PFSK-1 (cell line): ENCODE measurements around the gene MAPT.

Experiments used
- FOXP2 ChIP-seq: optimal IDR thresholded peaks from 2 replicates; pipeline ENCODE3; 2011; ENCODE audit warnings: borderline replicate concordance, control low read depth, inconsistent platforms; ENCODE audit not compliant: insufficient read depth; ENCODE audit errors: extremely low read length, extremely low read depth
- POLR2AphosphoS5 ChIP-seq: IDR thresholded peaks from 2 replicates; pipeline ENCODE4 v1.6.1; 2012; ENCODE audit warnings: low read depth, mild to moderate bottlenecking, control low read depth, low read length, moderate library complexity
- SIN3A ChIP-seq: IDR thresholded peaks from 2 replicates; pipeline ENCODE4 v1.6.1; 2012; ENCODE audit warnings: mild to moderate bottlenecking, low read length, moderate library complexity, borderline replicate concordance; ENCODE audit not compliant: insufficient read depth
- TAF1 ChIP-seq: IDR thresholded peaks from 2 replicates; pipeline ENCODE4 v1.6.1; 2012; ENCODE audit warnings: low read length, control low read depth, borderline replicate concordance; ENCODE audit not compliant: insufficient read depth
- TF ChIP-seq, protein P1 (sequence below), 2 experiments: IDR thresholded peaks; 2 replicates each; pipeline versions ENCODE4 v1.6.1 to v1.8.0; 2011 to 2012; ENCODE audit warnings: low read depth in 2 of 2, low read length in 2 of 2, control low read depth in 1 of 2, inconsistent platforms in 1 of 2, mild to moderate bottlenecking in 1 of 2, moderate library complexity in 1 of 2; ENCODE audit not compliant: insufficient read depth in 1 of 2

The MAPT gene

DNA sequence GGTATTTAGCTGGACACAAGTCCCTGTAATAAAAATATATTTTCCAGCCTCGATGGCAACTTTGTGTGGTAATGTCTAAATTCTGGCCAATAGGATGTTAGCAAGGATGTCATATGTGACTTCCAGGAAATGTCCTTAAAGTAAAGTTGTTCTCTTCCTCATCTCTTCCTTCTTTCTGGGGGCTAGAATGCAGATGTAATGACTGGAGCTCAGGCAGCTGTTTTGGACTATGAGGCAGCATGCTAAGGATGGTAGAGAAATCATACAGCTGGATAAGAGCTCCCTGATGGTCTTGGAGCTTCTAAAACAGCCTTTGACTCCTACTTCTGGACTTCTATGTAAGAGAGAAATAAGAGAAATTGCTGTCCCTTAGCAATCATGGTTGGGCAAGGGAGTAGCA lies 16.9 kb upstream of the MAPT start:
- TF ChIP-seq, protein P1, sequence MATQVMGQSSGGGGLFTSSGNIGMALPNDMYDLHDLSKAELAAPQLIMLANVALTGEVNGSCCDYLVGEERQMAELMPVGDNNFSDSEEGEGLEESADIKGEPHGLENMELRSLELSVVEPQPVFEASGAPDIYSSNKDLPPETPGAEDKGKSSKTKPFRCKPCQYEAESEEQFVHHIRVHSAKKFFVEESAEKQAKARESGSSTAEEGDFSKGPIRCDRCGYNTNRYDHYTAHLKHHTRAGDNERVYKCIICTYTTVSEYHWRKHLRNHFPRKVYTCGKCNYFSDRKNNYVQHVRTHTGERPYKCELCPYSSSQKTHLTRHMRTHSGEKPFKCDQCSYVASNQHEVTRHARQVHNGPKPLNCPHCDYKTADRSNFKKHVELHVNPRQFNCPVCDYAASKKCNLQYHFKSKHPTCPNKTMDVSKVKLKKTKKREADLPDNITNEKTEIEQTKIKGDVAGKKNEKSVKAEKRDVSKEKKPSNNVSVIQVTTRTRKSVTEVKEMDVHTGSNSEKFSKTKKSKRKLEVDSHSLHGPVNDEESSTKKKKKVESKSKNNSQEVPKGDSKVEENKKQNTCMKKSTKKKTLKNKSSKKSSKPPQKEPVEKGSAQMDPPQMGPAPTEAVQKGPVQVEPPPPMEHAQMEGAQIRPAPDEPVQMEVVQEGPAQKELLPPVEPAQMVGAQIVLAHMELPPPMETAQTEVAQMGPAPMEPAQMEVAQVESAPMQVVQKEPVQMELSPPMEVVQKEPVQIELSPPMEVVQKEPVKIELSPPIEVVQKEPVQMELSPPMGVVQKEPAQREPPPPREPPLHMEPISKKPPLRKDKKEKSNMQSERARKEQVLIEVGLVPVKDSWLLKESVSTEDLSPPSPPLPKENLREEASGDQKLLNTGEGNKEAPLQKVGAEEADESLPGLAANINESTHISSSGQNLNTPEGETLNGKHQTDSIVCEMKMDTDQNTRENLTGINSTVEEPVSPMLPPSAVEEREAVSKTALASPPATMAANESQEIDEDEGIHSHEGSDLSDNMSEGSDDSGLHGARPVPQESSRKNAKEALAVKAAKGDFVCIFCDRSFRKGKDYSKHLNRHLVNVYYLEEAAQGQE (IDR thresholded peaks at IDR 0.05; ENCODE audit: insufficient read depth in 1 of 2, low read depth in 2 of 2, low read length in 2 of 2) = no peak
- TF ChIP-seq SIN3A = no peak
- TF ChIP-seq FOXP2 = no peak
- no peak for TF ChIP-seq TAF1
- no peak for TF ChIP-seq POLR2AphosphoS5

DNA sequence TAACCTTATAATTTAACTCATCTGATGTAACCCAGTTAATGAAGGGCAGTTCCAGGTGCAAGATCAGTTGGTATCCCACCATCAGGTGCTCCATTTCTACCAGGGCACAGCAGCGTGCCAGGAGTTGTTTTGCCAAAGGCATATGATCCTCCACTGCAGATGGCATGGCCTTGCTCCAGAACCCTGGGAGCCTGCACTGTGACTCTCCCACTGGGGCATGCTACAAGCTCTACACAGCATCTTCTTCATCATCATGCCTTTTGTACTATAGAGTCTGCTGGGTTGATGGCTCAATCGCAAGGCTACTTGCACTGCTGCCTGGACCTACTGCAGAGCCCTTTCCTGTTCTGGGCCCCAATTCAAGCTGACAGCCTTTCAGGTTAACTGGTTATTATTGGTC lies 11.3 kb upstream of the MAPT start:
- TF ChIP-seq POLR2AphosphoS5 (no peak), SIN3A (no peak), TAF1 (no peak), FOXP2 (no peak)
- TF ChIP-seq, protein P1 (IDR thresholded peaks at IDR 0.05; ENCODE audit: insufficient read depth in 1 of 2, low read depth in 2 of 2, low read length in 2 of 2) = no peak

DNA sequence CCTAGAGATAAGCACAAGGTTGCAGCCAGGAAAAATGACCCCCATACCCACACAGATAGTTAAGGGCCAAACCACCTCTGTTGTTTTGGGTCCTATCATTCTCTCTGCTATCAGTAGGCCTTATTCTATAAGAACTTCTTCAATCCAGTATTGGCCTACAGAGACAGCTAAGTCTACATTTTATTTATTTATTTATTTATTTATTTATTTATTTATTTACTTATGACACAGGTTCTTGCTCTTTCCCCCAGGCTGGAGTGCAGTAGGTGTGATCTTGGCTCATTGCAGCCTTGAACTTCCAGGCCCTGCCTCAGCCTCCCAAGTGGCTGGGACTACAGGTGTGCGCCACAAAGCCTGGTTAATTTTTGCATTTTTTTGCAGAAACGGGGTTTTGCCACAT lies 7.5 kb upstream of the MAPT start:
- TF ChIP-seq SIN3A (no peak), FOXP2 (no peak), POLR2AphosphoS5 (no peak), TAF1 (no peak)
- TF ChIP-seq, protein P1 (IDR thresholded peaks at IDR 0.05; ENCODE audit: insufficient read depth in 1 of 2, low read depth in 2 of 2, low read length in 2 of 2) = no peak

DNA sequence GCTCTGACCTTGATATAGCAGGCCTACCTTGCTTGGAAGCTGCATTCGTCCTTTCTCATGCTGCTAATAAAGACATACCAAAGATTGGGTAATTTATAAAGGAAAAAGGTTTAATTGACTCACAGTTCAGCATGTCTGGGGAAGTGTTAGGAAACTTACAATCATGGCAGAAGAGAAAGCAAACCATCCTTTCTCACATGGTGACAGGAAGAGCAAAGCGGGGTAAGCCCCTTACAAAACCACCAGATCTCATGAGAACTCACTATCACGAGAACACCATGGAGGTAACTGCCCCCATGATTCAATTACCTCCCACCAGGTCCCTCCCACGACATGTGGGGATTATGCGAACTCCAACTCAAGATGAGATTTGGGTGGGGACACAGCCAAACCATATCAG lies 6.0 kb upstream of the MAPT start:
- TF ChIP-seq TAF1 (no peak), SIN3A (no peak), POLR2AphosphoS5 (no peak), FOXP2 (no peak)
- TF ChIP-seq, protein P1 (IDR thresholded peaks at IDR 0.05; ENCODE audit: insufficient read depth in 1 of 2, low read depth in 2 of 2, low read length in 2 of 2) = no peak

DNA sequence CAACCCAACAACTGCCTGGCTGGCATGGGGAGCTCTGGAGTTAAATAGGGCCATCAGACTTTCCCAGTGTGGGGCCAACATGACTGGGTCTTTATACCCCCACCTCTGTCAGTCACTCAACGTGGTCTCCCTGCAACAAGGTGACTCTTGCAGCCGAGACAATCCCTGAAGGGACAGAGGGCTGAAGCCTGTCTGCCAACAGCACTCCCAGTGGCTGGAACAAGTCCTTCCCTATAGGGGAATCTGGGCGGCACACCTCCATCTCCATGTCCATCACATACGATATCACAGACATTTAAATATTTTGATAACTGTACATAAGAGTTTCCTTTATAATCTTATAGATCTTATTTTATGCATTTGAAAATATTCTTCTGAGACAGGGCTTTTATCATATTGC lies 4.8 kb upstream of the MAPT start:
- TF ChIP-seq FOXP2 (no peak), TAF1 (no peak), SIN3A (no peak), POLR2AphosphoS5 (no peak)
- TF ChIP-seq, protein P1 (IDR thresholded peaks at IDR 0.05; ENCODE audit: insufficient read depth in 1 of 2, low read depth in 2 of 2, low read length in 2 of 2) = no peak
